RWPE1 (cell line): ENCODE results near the gene CAMK1D.
"Not testable (repeated sequence)": the region's sequence is repeated elsewhere in the genome, so short reads cannot be mapped to it uniquely, and the experiment has no call there.

Source experiments
- CTCF ChIA-PET: fragments of 350-600 bp; sonication (Branson Sonifier 250); formaldehyde crosslinking; extraction: SDS; loops from one replicate; lab custom pipeline; 2021; lab: Yijun Ruan, JAX
- POLR2A ChIA-PET: fragments of 400-600 bp; formaldehyde crosslinking; extraction: SDS; loops from one replicate; lab custom pipeline; 2020; ENCODE audit warnings: antibody characterized with exemption; ENCODE audit not compliant: low non-redundant PET; lab: Yijun Ruan, JAX
- DNase-seq: peaks from one replicate; pipeline ENCODE4 v3.0.0; 2012; ENCODE audit warnings: low spot score
- H3K27ac ChIP-seq: fragments of 450-650 bp; 2 replicates; pipeline ENCODE4 v1.5.1; 2017
- CTCF ChIP-seq: fragments of 450-650 bp; conservative IDR thresholded peaks from 2 replicates; pipeline ENCODE4 v1.5.1; 2017; ENCODE audit warnings: low read depth, mild to moderate bottlenecking

The CAMK1D gene

DNA sequence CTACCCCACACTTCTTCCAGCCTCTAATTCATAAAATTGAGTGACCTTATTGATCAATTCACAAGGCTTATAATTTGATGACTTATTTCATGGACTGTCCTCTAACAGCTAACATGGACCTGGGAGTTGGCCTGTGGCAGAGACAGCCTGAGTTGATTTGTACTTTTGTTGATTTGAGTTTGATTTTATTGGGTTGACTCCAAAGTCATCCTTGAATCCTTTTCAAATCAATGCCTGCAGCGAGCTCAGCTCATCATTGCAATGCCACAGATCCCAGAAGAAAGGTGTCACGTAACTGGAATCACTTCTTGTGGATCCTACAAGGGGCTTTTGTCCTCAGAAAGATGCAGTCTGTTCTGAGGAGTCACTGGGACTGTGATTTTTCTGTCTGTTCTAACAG is 138.0 kb downstream of the CAMK1D start:
- TF ChIP-seq CTCF, result no peak
- ChIA-PET POLR2A (no interaction called here), CTCF (interaction anchor here (0.7 kb wide), 1 partner anchor 186 kb away, joined by 6 read pairs; no protein-coding TSS in a partner anchor)
- DNase-seq, result no peak
- no peak overlapping the region for H3K27ac ChIP-seq

- ChIA-PET CTCF (no interaction called here), POLR2A (no interaction called here)
- H3K27ac ChIP-seq, result no peak overlapping the region
- no peak for TF ChIP-seq CTCF
- DNase-seq, result no peak
These were observed 139.3 kb downstream of the CAMK1D start for GRCh38 chr10:12488626-12489025.

- ChIA-PET POLR2A (no interaction called here), CTCF (no interaction called here)
- no peak for TF ChIP-seq CTCF
- H3K27ac ChIP-seq, result no peak overlapping the region
- no peak for DNase-seq
These were observed 140.0 kb downstream of the CAMK1D start for GRCh38 chr10:12489357-12489756.

- no peak overlapping the region for H3K27ac ChIP-seq
- TF ChIP-seq CTCF, result no peak
- DNase-seq, result no peak
- ChIA-PET CTCF (no interaction called here), POLR2A (no interaction called here)
These were observed 140.5 kb downstream of the CAMK1D start for GRCh38 chr10:12489806-12490205.

DNA sequence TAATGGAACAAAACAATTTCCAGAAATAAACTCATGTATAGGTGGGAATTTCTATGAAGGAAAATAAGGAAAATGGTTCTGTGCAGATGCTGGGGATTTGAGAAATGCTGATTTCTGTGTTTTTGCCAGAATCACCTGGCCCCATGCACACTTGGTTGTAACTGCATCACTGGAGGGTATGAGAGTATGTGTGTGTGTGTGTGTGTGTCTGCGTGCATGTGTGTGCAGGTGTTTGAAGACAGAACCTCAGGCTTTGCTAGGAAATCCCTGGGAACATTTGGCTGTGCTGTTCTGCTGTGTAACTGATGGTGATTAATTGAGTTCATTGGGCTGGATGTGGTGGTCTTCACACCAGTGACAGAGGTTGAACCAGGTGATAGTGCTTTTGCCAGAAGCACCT is 141.6 kb downstream of the CAMK1D start:
- ChIA-PET CTCF (no interaction called here), POLR2A (no interaction called here)
- DNase-seq, result no peak
- TF ChIP-seq CTCF, result no peak
- no peak overlapping the region for H3K27ac ChIP-seq

DNA sequence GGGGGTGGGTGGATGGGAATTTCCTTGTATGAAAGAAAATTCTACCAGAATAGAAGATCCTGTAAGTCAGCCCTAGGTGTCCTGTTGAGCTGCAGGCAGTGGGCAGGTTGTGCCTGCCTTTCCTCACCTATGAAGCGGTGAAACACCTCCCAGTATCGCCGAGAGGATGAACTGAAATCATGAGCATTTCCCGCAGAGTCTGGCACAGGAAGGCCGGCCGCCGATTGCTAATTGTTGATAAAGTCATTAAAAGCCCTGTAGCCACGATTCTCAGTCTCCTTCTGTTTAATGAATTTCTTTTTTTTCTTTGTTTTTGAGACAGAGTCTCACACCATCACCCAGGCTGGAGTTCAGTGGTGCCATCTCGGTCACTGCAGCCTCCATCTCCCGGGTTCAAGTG is 142.1 kb downstream of the CAMK1D start:
- CTCF ChIA-PET, result no interaction called here
- DNase-seq, result no peak
- POLR2A ChIA-PET, result no interaction called here
- H3K27ac ChIP-seq, result no peak overlapping the region
- no peak for TF ChIP-seq CTCF

- no peak overlapping the region for H3K27ac ChIP-seq
- ChIA-PET POLR2A (no interaction called here), CTCF (no interaction called here)
- no peak for DNase-seq
- TF ChIP-seq CTCF, result no peak
These were observed 142.7 kb downstream of the CAMK1D start for GRCh38 chr10:12492016-12492415.

- H3K27ac ChIP-seq, POLR2A ChIA-PET, CTCF ChIA-PET, DNase-seq: not testable (repeated sequence)
These were observed 147.7 kb downstream of the CAMK1D start for GRCh38 chr10:12497046-12497445.
